Prostate gland (tissue), 2 donors: ENCODE measurements around the gene ZCCHC8.

ENCODE experiments used
- CTCF ChIP-seq, 4 experiments: fragments of 200-600 bp in 2 of 4; fragments of 450-650 bp in 2 of 4; sonication (generic) in 2 of 4; IDR thresholded peaks; 1 replicate in 3 of 4; 2 replicates in 1 of 4; pipeline ENCODE4 v1.5.1; 2016 to 2019; ENCODE audit warnings: antibody characterized with exemption in 4 of 4, mild to moderate bottlenecking in 2 of 4, moderate library complexity in 2 of 4
- POLR2A ChIP-seq: fragments of 450-650 bp; IDR thresholded peaks from one replicate; pipeline ENCODE4 v1.6.1; 2016; ENCODE audit warnings: antibody characterized with exemption, mild to moderate bottlenecking

GRCh38 chr12:122523280-122523679 lies 22.5 kb upstream of the ZCCHC8 start:
- no peak for TF ChIP-seq CTCF (IDR thresholded peaks at IDR 0.05)
- TF ChIP-seq POLR2A, result no peak
